COLO668 (cell line): ENCODE measurements around the gene C2CD4B.

Source experiments
- DNase-seq: peaks from one replicate; lab custom pipeline; 2025; ENCODE audit not compliant: unreplicated experiment; lab: John Stamatoyannopoulos, UW

Gene C2CD4B

GRCh38 chr15:62150445-62150844 is 14.6 kb downstream of the C2CD4B start:
- no peak for DNase-seq

DNA sequence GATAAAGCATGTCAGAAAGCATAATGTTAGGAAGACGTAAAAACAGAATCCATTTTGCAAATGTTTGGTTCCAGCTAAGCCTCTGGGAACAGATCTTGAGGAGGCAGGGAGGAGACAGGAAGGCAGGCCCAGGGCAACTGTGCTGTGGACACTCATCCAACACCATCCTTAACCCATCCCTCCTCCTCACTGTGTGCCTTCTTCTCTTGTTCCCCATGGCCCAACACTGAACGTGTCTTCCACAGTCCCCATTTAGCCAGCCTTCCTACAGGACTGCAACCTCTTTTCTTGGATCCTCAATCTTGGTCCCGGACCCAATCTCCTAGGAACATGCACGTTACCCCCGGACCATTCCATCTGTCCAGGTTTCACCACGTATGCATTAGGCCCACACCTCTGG is 15.4 kb downstream of the C2CD4B start:
- DNase-seq: no peak

GRCh38 chr15:62147551-62147950 is 17.5 kb downstream of the C2CD4B start:
- DNase-seq: peak; percentile 60

DNA sequence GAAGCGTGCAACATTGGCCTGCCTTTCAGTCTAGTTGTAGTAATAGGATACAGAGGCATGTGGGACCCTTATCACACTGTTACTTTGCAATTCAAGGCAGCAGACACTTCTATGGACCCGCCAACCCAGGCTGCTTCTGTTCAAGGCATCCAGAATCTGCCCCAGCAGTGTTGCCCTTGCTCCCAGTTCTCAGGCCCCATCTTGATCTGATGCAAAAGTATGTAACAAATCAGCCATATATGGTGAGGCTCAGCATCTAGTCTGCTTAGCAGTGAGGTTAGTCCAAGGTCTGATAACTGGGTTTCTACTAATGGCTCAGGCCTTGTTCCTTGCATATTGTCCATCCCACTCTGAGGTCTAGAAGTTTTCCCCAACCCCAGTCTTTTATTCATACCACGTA is 17.9 kb downstream of the C2CD4B start:
- no peak for DNase-seq

DNA sequence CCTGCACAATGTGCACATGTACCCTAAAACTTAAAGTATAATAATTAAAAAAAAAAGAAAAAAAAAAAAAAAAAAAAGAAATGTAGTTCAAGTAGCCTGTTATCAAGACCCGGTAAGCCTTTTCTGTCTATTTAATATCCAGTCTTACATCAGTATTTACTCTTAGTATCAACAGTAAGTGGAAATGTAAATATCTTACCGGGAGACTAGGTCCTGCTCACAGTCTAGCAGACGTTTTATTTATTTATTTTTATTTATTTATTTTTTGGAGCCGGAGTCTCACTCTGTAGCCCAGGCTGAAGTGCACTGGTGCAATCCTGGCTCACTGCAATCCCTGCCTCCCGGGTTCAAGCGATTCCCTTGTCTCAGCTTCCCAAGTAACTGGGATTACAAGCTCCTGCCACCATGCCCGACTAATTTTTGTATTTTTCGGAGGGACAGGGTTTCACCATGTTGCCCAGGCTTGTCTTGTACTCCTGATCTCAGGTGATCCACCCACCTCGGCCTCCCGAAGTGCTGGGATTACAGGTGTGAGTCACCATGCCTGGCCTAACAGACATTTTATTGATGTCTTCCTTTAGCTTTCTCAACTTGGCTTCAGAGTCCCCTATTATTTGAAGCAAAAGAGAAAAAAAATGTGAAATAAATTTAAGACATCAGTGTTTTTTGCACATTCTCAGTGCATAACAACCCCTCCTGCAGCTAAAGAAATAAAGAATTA is 19.9 kb downstream of the C2CD4B start:
- DNase-seq: no peak

- DNase-seq: no peak
These were observed 22.3 kb downstream of the C2CD4B start for GRCh38 chr15:62142736-62143135.

DNA sequence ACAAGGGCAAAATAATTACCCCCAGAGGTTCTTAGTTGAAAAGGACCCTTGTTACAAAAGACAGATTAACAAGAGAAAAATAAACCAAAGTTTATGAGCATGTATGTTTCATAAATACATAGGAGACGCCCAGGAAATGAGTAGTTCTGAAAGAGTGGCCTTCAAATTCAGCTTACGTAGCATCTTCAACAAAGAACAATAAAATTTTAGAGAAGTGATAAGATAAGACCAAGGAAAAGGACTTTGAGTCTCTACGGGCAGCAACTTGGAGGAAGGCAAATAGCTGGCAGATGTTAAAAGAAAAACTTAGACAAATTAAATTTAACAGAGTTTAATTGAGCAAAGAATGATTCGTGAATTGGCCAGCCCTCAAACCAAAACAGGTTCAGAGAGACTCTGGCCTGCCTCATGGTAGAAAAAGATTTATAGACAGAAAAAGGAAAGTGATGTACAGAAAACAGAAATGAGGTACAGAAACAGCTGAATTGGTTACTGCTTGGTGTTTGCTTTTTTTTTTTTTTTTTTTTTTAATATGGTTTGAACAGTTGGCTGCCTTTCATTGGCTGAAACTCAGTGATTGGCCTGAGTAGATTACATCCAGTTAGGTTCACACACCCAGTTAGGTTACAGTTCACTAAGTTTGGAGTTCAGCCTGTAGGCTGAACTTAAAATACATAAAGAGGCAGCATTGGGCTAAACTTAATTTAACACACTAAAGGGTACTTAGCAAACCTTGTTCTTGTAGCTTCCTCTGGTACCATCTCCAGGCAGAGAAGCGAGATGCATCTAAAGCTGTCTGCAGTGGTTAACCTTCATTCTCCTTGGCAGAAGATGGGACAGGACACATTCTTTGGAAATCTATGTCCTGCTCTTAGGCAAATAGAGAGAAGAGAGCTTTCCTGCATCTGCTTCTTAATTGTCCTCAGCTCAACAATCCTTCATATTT is 23.2 kb downstream of the C2CD4B start:
- no peak for DNase-seq

DNA sequence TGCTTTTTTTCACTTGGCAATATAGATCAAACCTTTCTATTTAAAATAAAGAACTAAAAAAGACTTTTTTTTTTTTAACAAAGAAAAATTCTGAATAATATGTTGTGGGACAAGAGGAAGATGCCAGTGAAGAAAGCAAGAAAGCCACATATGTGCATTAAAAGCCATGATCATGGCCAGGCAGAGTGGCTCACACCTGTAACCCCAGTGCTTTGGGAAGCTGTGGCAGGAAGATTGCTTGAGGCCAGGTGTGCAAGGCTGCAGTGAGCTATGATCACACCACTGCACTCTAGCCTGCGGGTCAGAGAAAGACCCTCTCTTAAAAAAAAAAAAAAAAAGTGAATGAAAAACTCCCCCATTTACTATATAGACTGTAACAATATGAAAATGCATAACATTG is 23.9 kb downstream of the C2CD4B start:
- DNase-seq: no peak

DNA sequence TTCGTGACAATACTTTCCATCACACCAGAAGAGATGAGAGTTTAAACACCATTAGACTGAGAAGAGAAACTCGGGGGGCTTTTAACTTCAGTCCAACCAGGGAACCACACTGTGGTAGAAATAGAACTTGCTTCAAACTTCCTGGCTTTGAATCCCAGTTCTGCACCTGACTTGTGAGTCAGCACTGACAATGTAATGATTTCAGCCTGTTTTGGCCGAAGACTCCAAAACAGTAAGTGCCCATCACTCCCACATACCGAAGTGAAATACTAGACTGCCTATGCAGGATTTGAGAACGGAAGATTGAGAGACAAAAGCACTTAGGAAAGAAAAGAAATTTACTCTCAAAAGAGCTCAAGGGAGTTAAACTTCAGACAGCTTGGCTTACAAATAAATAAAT is 27.0 kb downstream of the C2CD4B start:
- no peak for DNase-seq

DNA sequence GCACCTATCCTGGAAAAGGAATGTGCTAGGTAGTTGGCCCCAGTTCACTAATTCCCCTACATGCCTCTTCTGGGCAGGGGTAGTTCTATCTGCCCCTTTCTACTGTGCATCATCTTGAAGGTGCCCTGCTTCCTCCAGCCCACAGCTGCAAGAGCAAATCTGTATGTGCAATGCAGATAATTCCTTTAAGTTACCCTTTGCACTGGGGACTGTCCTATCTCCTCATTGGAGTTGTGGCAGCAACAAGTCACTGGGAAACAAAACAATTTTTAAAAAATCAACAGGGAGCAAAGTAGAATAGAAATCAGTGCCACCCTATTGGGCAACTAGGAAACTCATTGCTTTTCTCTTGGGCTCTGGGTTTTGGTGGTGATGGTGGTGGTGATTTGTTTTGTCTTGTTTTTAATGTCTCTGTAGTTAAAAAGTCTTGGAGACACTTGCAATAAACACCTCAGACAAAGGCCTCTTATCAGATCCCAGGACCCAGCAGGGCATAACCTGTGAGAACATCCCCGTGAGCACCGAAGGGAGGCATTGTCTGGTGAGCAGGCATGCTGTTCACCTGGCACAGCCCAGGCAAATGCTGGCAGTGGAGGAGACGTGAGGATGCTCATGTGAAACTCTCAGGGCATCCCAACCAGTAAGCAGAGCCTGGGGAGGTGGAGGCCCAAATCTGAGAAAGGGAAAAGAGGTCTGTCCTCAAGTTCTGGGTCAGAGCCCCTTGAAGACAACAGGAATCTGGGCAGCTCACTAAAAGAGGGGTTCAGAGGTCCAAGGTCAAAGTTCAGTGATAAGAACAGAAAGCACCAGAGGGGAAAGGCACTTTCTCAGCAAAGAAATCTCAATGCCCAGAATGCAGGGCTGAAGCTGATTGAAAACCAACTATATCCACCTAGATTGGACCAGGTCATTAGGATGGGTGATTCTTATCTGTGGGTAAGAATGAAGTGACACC is 27.9 kb downstream of the C2CD4B start:
- no peak for DNase-seq

DNA sequence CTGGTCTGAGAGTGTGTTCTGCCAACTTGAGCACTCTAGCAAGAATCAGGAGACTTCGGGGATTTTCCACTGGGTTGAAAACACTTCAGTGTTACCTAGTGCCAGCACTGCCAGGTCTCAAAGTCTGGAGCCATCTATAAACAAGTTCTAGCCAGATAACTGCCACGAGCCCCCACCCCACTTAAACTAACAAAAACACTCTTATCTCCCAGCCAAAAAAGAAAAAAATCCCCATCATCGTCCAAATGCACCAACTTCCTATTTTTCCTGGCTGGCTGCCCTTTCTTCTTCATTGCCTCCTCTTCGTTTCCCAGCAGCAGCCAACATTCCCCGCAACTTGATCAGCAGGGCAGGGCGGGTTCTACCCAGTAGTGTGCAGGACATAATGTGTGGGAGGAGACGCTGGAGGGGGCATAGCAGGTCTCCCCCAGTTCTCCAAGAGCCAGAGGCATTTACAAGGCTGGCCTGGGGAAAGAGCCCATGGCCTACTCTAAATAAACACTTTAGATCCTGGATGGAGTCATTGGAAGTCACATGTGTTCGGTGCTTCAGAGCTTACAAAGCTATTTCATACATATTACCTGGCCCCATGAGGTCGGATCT is 29.5 kb downstream of the C2CD4B start:
- DNase-seq: no peak

DNA sequence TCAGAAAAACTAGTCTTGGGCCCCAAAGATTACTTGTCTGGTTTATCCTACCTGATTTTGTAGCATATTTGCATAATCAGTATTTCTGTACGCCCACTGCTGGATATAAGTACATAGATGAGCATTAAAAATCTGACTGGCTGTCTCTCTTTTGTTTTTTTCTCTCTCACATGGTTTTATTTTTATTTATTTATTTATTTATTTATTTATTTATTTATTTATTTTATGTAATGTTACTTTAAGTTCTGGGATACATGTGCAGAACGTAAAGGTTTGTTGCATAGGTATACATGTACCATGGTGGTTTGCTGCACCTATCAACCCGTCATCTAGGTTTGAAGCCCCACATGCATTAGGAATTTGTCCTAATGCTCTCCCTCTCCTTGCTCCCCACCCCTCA is 31.9 kb downstream of the C2CD4B start:
- DNase-seq: no peak

DNA sequence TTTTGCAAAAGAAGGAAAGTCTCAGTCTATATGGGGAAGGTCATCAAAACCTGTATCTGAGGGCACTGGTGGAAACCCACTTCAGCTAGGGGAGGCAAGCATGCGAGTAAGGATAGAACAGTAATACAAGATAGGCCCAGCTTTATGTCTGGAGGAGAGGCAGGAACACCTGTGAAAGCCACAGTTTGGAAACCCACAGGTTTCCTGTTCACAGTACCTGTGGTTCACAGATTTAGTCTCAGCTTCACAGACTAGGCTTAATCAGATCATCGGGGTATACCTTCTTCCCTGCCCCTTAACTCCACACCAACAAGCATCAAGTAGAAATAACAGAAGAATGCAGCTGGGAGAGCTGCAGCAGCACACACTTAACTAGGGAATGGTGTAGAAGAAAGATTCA is 36.2 kb downstream of the C2CD4B start:
- no peak for DNase-seq

DNA sequence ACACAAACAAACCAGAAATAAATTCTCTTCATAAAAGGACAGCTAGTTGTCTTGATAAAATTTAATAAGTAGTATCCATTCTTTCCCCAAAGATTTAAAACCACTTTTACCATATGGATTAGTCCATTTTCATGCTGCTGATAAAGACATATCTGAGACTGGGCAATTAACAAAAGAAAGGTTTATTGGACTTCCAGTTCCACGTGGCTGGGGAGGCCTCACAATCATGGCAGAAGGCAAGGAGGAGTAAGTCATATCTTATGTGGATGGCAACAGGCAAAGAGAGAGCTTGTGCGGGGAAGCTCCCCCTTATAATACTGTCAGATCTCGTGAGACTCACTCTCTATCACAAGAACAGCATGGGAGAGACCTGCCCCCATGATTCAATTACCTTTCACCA is 38.7 kb downstream of the C2CD4B start:
- DNase-seq: no peak

GRCh38 chr15:62125773-62126172 is 39.3 kb downstream of the C2CD4B start:
- peak; percentile 75 for DNase-seq

DNA sequence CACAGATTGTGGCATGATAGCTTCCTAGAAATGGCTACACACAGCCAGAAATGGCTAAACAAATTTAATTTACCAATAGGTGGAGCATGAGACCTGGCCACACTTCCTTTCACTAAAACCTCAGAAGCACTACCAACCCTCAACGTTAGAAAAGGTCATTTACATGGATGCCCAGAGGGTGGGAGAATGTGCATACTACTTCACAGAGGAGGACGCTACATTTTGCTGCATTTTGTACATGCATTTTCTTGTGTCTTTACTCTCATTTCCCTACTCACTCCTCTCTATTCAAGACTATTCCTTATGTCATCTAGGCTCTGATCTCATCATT is 40.1 kb downstream of the C2CD4B start:
- DNase-seq: no peak

GRCh38 chr15:62124176-62124972 is 40.7 kb downstream of the C2CD4B start:
- DNase-seq: peak; percentile 23

GRCh38 chr15:62122249-62122648 is 42.8 kb downstream of the C2CD4B start:
- DNase-seq: no peak

DNA sequence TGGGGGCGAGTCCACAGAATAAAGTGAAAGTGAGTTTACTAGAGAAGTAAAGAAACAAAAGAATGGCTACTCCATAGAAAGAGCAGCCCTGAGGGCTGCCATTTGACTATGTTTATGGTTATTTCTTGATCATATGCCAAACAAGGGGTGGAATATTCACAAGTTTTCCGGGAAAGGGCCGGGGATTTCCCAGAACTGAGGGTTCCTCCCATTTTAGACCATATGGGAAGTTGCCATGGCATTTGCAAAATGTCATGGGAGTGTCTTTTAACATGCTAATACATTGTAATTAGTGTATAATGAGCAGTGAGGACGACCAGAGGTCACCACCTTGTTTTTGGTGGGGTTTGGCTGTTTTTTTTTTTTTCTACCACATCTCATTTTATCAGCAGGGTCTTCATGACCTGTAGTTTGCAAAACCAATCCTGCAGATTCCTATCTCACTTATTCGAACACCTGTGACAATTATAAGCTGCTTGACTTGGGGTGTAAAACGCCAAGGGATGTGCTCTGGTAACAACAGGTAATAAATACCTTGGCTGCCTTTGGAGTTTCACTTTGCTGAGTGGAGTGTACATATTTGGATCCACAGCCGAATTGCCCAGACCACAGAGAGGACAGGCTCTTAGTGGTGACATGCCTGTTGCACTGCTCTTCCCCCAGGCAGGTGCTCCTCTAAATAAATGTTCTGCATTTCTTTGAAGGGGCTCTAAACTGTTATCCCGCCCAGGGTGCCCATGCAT is 43.6 kb downstream of the C2CD4B start:
- DNase-seq: no peak
